HG02840 (cell line): ENCODE data around the gene C15orf39.
"Not testable (repeated sequence)": the region's sequence is repeated elsewhere in the genome, so short reads cannot be mapped to it uniquely, and the experiment has no call there.

Experiments used
- ATAC-seq: cut with Tn5 transposase; IDR thresholded peaks from one replicate; pipeline ENCODE4 v1.9.1; 2021; ENCODE audit warnings: mild to moderate bottlenecking, moderate library complexity, moderate number of reproducible peaks; ENCODE audit not compliant: unreplicated experiment, low FRiP score

C15orf39 gene

GRCh38 chr15:75201616-75202250 lies at the start of gene C15orf39:
Gene C15orf39 (plus strand): TSS chr15:75201882. CDS start chr15:75206049, 4,167 bp downstream.
- ATAC-seq = peak; percentile 54

- ATAC-seq = no peak
Observed at GRCh38 chr15:75152382-75153079, 49.2 kb upstream of the C15orf39 start.

- no peak for ATAC-seq
Observed at GRCh38 chr15:75153087-75153486, 48.6 kb upstream of the C15orf39 start.

- ATAC-seq = no peak
Observed at GRCh38 chr15:75153565-75154276, 48.0 kb upstream of the C15orf39 start.

- no peak for ATAC-seq
Observed at GRCh38 chr15:75154461-75155062, 47.1 kb upstream of the C15orf39 start.

GRCh38 chr15:75156326-75157215 lies 45.1 kb upstream of the C15orf39 start:
- ATAC-seq = no peak

GRCh38 chr15:75158402-75158801 lies 43.3 kb upstream of the C15orf39 start:
- ATAC-seq = no peak

- ATAC-seq = no peak
Observed at GRCh38 chr15:75159244-75159643, 42.4 kb upstream of the C15orf39 start.

- ATAC-seq = no peak
Observed at GRCh38 chr15:75161106-75161916, 40.4 kb upstream of the C15orf39 start.

GRCh38 chr15:75161917-75162414 lies 39.7 kb upstream of the C15orf39 start:
- no peak for ATAC-seq

GRCh38 chr15:75163150-75163564 lies 38.5 kb upstream of the C15orf39 start:
- no peak for ATAC-seq

GRCh38 chr15:75164625-75165350 lies 36.9 kb upstream of the C15orf39 start:
- no peak for ATAC-seq

- ATAC-seq = not testable (repeated sequence)
Observed at GRCh38 chr15:75166489-75167063, 35.1 kb upstream of the C15orf39 start.

- no peak for ATAC-seq
Observed at GRCh38 chr15:75167588-75168350, 33.9 kb upstream of the C15orf39 start.

GRCh38 chr15:75168374-75168773 lies 33.3 kb upstream of the C15orf39 start:
- ATAC-seq = no peak

- no peak for ATAC-seq
Observed at GRCh38 chr15:75170203-75170602, 31.5 kb upstream of the C15orf39 start.

- no peak for ATAC-seq
Observed at GRCh38 chr15:75170711-75171341, 30.9 kb upstream of the C15orf39 start.
